Naive thymus-derived CD4-positive, alpha-beta T cell (primary cell): ENCODE data around the gene TMEM101. TPM values are rescaled to one million over a fixed set of nuclear protein-coding genes. Genes with fewer than 3 reads are reported as not detected.

Experiments used
- ATAC-seq: fragments of 150-1000 bp; cut with Tn5 transposase; 2 replicates; pipeline ENCODE4 v1.10.0; 2021; ENCODE audit warnings: mild to moderate bottlenecking, moderate library complexity
- CTCF ChIA-PET: fragments of 350-600 bp; sonication (Branson Sonifier 250); formaldehyde crosslinking; loops from one replicate; lab custom pipeline; 2021; ENCODE audit warnings: antibody characterized with exemption; lab: Charles Lee
- POLR2A ChIA-PET: fragments of 350-600 bp; sonication (Branson Sonifier 250); formaldehyde crosslinking; loops from one replicate; lab custom pipeline; 2021; ENCODE audit warnings: antibody characterized with exemption, inconsistent platforms; lab: Charles Lee
- DNase-seq, 9 donors: peaks; one replicate each; pipeline versions ENCODE4 v3.0.0 to v3.0.0-alpha.2; 2020 to 2022; ENCODE audit warnings: mixed read lengths in 1 of 9
- H3K27ac ChIP-seq: one replicate; pipeline ENCODE4 v1.7.0; 2013; ENCODE audit warnings: mild to moderate bottlenecking, low read depth, low read length, moderate library complexity
- H3K27me3 ChIP-seq, 2 donors: one replicate each; pipeline ENCODE4 v1.7.0; 2013; ENCODE audit warnings: low read length in 2 of 2, mild to moderate bottlenecking in 2 of 2, moderate library complexity in 2 of 2; ENCODE audit not compliant: control insufficient read depth in 2 of 2, insufficient read depth in 2 of 2
- H3K36me3 ChIP-seq, 3 experiments: 1 replicate in 2 of 3; 2 replicates in 1 of 3; pipeline ENCODE4 v1.7.0; 2013; ENCODE audit warnings: low read length in 3 of 3, mild to moderate bottlenecking in 3 of 3, moderate library complexity in 1 of 3; ENCODE audit not compliant: insufficient read depth in 3 of 3, control insufficient read depth in 2 of 3
- H3K4me1 ChIP-seq, 2 donors: one replicate each; pipeline ENCODE4 v1.7.0; 2013; ENCODE audit warnings: low read length in 2 of 2, mild to moderate bottlenecking in 2 of 2, moderate library complexity in 1 of 2; ENCODE audit not compliant: control insufficient read depth in 2 of 2, insufficient read depth in 2 of 2
- H3K4me3 ChIP-seq: 2 replicates; pipeline ENCODE4 v1.7.0; 2013; ENCODE audit warnings: mild to moderate bottlenecking, low read length
- H3K9me3 ChIP-seq, 3 experiments: 1 replicate in 2 of 3; 2 replicates in 1 of 3; pipeline ENCODE4 v1.7.0; 2013; ENCODE audit warnings: low read length in 3 of 3; ENCODE audit not compliant: control insufficient read depth in 2 of 3
- H3K27ac Mint-ChIP-seq, 9 donors: one replicate each; pipeline ENCODE4 v1.8.0; 2020 to 2022; ENCODE audit warnings: mixed read lengths in 9 of 9, mild to moderate bottlenecking in 8 of 9, moderate library complexity in 5 of 9, inconsistent platforms in 2 of 9
- H3K27me3 Mint-ChIP-seq, 5 donors: one replicate each; pipeline ENCODE4 v1.8.0; 2021 to 2022; ENCODE audit warnings: mixed read lengths in 5 of 5, mild to moderate bottlenecking in 1 of 5
- H3K36me3 Mint-ChIP-seq, 5 donors: one replicate each; pipeline ENCODE4 v1.8.0; 2020 to 2022; ENCODE audit warnings: mixed read lengths in 5 of 5, mild to moderate bottlenecking in 3 of 5, inconsistent platforms in 1 of 5
- H3K4me1 Mint-ChIP-seq, 7 donors: one replicate each; pipeline ENCODE4 v1.8.0; 2020 to 2022; ENCODE audit warnings: mixed read lengths in 7 of 7, mild to moderate bottlenecking in 3 of 7, inconsistent platforms in 1 of 7
- H3K4me3 Mint-ChIP-seq, 10 donors: one replicate each; pipeline ENCODE4 v1.8.0; 2020 to 2022; ENCODE audit warnings: mild to moderate bottlenecking in 10 of 10, mixed read lengths in 10 of 10, moderate library complexity in 6 of 10, inconsistent platforms in 2 of 10
- H3K9me3 Mint-ChIP-seq, 11 donors: one replicate each; pipeline ENCODE4 v1.8.0; 2020 to 2022; ENCODE audit warnings: mixed read lengths in 11 of 11, mild to moderate bottlenecking in 4 of 11, inconsistent platforms in 1 of 11, moderate library complexity in 1 of 11
- intact Hi-C, 2 donors: fragments of 100-400 bp; cut with micrococcal nuclease; formaldehyde crosslinking; loops; one replicate each; pipeline ENCODE4 v1.15.1; 2023
- polyA plus RNA-seq, 2 donors: library from polyadenylated mRNA; unstranded; fragments of 300-500 nt; fragmentation: Illumina TruSeq; gene quantifications; one replicate each; pipeline ENCODE4 v1.2.3, GENCODE V29; 2021
- total RNA-seq, 6 experiments: library from RNA in 5 of 6; stranded (reverse) in 5 of 6; gene quantifications; 1 replicate in 5 of 6; 2 replicates in 1 of 6; pipeline ENCODE4 v1.2.3 and lab custom pipeline; 2021 to 2026

TMEM101 gene
- total and polyA plus RNA-seq, 7 experiments from 2014 or later, result 12.1 to 36.0 (median 31.8) TPM

DNA sequence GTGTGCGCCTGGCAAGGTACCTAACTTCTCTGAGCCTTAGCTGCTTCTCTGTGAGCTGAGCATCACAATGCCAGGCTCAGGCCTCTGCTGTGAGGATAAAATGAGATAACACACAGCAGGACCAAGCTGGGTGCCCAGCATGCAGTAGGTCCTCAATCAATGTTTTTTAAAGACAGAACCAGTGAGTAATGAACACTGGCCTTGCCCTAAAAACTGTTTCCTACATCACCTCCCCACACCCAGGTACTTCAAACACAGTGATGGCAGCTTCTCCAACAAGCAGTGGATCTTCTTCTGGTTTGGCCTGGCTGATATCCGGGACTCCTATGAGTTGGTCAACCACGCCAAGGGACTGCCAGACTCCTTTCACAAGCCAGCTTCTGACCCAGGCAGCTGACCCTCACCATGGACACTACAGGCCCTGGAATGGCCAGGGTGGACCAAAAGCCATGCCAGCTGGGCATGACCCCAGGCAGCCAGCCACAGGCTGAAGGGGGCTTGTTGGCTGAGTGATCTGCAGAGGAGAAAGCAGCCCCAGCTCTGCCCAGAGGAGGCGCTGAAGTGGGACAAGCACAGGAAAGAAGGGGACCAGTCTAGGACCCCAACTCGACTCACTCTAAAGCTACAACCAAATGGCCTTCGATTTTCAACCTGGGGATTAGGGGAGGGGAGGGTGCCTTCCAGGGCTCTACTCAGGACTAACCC is 6.4 kb downstream of the TMEM101 start:
- peaks cover 19 to 26% of the 10 kb centered on the region in 2 donors for H3K4me1 ChIP-seq
- Mint-ChIP-seq H3K4me1 (peaks cover 16 to 34% (median 26%) of the 10 kb centered on the region in 7 donors), H3K27me3 (peaks cover 0 to 28% (median 4%) of the 10 kb centered on the region in 5 donors), H3K36me3 (peaks cover 4 to 12% (median 9%) of the 10 kb centered on the region in 5 donors), H3K27ac (peak overlapping the region in 8 of 9 donors; percentile 34 to 78 (median 63)), H3K4me3 (peak overlapping the region; percentile 86 to 94 (median 90)), H3K9me3 (peaks cover 0 to 4% (median 0%) of the 10 kb centered on the region in 11 donors)
- ATAC-seq (no peak), DNase-seq (no peak)
- peak overlapping the region; percentile 60 for H3K27ac ChIP-seq
- H3K27me3 ChIP-seq, result no peaks in the 10 kb centered on the region
- peak overlapping the region; percentile 89 for H3K4me3 ChIP-seq
- ChIA-PET POLR2A (no interaction called here), CTCF (interaction anchor here (0.6 to 1.3 kb wide), 4 partner anchors 15 to 115 kb away, joined by 3 to 6 read pairs (median 4); partner anchors contain the start of gene HDAC5)
- no peaks in the 10 kb centered on the region for H3K9me3 ChIP-seq
- peaks cover 0 to 12% (median 0%) of the 10 kb centered on the region in 3 experiments for H3K36me3 ChIP-seq
- intact Hi-C loops, result loop anchor here in 1 of 2 donors (5.0 kb wide), 2 partner anchors 34 to 1186 kb away; partner anchors contain the start of gene BECN1

DNA sequence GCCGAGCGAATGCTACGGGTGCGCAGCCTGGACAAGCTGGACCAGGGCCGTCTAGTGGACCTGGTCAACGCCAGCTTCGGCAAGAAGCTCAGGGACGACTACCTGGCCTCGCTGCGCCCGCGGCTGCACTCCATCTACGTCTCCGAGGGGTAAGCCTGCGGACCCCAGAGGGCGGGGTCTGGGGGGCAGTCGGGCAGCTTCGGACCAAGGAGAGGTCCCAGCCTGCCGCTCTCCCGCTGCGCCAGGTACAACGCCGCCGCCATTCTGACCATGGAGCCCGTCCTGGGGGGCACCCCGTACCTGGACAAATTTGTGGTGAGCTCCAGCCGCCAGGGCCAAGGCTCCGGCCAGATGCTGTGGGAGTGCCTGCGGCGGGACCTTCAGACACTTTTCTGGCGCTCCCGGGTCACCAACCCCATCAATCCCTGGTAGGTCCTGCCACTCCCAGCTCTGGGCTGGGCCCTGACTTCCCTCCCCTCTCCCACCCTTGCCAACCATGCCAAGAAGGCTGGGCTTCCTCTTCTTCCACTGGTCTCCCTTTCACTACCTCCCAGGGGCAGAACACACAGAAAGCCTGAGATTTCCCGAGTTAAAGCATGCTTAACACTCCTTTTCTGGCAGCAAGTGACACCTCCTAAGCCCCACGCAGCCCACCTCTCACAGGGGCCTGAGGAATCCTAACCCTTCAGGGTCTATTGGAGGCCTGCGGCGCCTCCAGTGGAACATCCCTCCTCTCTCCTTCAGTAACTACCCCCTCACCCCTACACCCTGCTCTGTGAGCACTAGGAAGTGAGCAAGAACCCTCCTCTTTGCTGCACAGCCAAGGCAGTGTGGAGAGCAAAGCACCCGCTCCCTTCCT is 7.2 kb downstream of the TMEM101 start:
- no peaks in the 10 kb centered on the region for H3K9me3 ChIP-seq
- H3K27me3 Mint-ChIP-seq, result peaks cover 0 to 30% (median 4%) of the 10 kb centered on the region in 5 donors
- no peaks in the 10 kb centered on the region for H3K27me3 ChIP-seq
- intact Hi-C loops, result loop anchor here (1.0 to 5.0 kb wide), 9 partner anchors 35 to 1185 kb away; partner anchors contain the start of genes G6PC3 (in 2 of the 2), HDAC5 (in 2 of the 2), BECN1 (in 1 of the 2) and ETV4 (in 1 of the 2)
- CTCF ChIA-PET, result interaction anchor here (0.6 to 1.3 kb wide), 3 partner anchors 14 to 116 kb away, joined by 4 to 5 read pairs (median 4); partner anchors contain the start of gene HDAC5
- peak overlapping the region; percentile 89 for H3K4me3 ChIP-seq
- H3K36me3 ChIP-seq, result peaks cover 0 to 12% (median 0%) of the 10 kb centered on the region in 3 experiments
- H3K27ac ChIP-seq, result peak overlapping the region; percentile 60
- peaks cover 4 to 12% (median 9%) of the 10 kb centered on the region in 5 donors for H3K36me3 Mint-ChIP-seq
- DNase-seq, result no peak
- peak overlapping the region; percentile 86 to 94 (median 90) for H3K4me3 Mint-ChIP-seq
- H3K4me1 Mint-ChIP-seq, result peaks cover 16 to 30% (median 25%) of the 10 kb centered on the region in 7 donors
- H3K9me3 Mint-ChIP-seq, result peaks cover 0 to 4% (median 0%) of the 10 kb centered on the region in 11 donors
- H3K27ac Mint-ChIP-seq, result peak overlapping the region; percentile 40 to 85 (median 72)
- POLR2A ChIA-PET, result interaction anchor here (0.6 to 1.0 kb wide), 2 partner anchors 100 to 121 kb away, joined by 3 to 5 read pairs; partner anchors contain the start of gene MPP2
- H3K4me1 ChIP-seq, result peaks cover 19 to 26% of the 10 kb centered on the region in 2 donors
- ATAC-seq, result no peak

DNA sequence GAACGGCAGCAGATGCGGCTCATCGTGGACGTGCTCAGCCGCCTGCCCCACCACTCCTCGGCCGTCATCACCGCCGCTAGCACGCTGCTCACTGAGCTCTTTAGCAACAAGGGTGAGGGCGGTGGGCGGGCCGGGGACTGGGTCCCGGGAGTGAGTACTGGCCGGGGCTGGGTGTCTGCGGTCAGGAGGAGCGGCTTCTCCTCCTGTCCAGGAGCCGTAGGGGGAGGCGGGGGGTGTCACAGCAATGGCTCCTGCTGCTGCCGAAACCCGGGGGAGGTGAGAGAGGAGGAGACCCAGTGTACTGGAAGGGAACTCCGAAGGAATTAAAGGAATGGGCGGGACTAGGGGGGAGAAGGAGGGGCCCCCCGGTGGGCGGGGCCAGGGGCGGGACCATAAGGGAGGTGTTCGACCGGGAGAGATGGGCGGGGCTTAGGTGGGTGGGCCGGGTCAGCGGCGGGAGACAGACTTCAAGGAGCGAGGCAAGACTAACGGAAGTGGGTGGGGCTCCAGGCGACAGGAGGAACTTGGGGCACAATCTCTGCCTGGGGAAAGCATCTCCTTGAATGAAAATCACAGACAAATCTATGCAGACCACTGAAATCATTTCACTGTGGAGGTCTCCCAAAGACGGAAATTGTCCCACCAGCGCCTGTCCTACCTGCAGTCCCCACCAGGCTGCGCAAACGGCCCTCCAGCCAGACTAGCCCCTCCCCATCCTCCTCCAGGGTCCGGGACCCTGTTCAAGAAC is 8.0 kb downstream of the TMEM101 start:
- Histone ChIP-seq H3K9me3 (no peaks in the 10 kb centered on the region), H3K27ac (peak overlapping the region; percentile 60), H3K4me1 (peaks cover 19 to 26% of the 10 kb centered on the region in 2 donors), H3K4me3 (peak overlapping the region; percentile 89), H3K36me3 (peaks cover 0 to 4% (median 0%) of the 10 kb centered on the region in 3 experiments), H3K27me3 (no peaks in the 10 kb centered on the region)
- CTCF ChIA-PET, result interaction anchor here (1.2 kb wide), 1 partner anchor 98 kb away, joined by 4 read pairs; no protein-coding TSS in a partner anchor
- DNase-seq, result peak; percentile 77 to 95 (median 86)
- peaks cover 0 to 30% (median 4%) of the 10 kb centered on the region in 5 donors for H3K27me3 Mint-ChIP-seq
- intact Hi-C loops, result loop anchor here (1.0 to 5.0 kb wide), 11 partner anchors 8 to 1184 kb away; partner anchors contain the start of genes G6PC3 (in 2 of the 2), HDAC5 (in 2 of the 2), TMEM101 (in 2 of the 2) and BECN1 (in 1 of the 2)
- peak overlapping the region; percentile 44 to 88 (median 68) for H3K27ac Mint-ChIP-seq
- peaks cover 16 to 30% (median 25%) of the 10 kb centered on the region in 7 donors for H3K4me1 Mint-ChIP-seq
- peaks cover 4 to 12% (median 8%) of the 10 kb centered on the region in 5 donors for H3K36me3 Mint-ChIP-seq
- H3K4me3 Mint-ChIP-seq, result peak overlapping the region; percentile 86 to 94 (median 90)
- ATAC-seq, result peak; percentile 96
- H3K9me3 Mint-ChIP-seq, result peaks cover 0 to 4% (median 0%) of the 10 kb centered on the region in 11 donors
- POLR2A ChIA-PET, result interaction anchor here (0.6 to 1.0 kb wide), 2 partner anchors 100 to 122 kb away, joined by 3 to 5 read pairs; partner anchors contain the start of gene MPP2

DNA sequence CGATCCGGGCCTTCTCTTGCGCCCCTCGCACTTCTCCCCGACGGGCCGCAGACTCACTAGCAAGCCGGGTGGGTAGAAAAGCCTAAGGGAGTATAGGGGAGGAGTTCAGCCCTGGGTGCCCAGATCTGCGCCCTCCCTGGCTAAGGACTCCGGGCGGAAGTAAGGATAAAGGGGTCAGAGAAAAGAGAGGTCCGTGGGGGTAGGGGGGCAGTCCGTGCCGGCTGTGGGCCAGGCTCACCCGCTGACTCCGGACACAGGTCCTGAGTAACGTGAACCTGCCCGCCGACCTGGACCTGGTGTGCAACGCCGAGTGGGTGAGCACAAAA is 8.5 kb downstream of the TMEM101 start:
- Histone ChIP-seq H3K36me3 (no peaks in the 10 kb centered on the region), H3K27ac (peak overlapping the region; percentile 35), H3K4me1 (peaks cover 19 to 26% of the 10 kb centered on the region in 2 donors), H3K27me3 (no peaks in the 10 kb centered on the region), H3K4me3 (peak overlapping the region; percentile 89), H3K9me3 (no peaks in the 10 kb centered on the region)
- ChIA-PET POLR2A (no interaction called here), CTCF (no interaction called here)
- peak overlapping the region; percentile 86 to 94 (median 90) for H3K4me3 Mint-ChIP-seq
- H3K4me1 Mint-ChIP-seq, result peaks cover 16 to 30% (median 22%) of the 10 kb centered on the region in 7 donors
- H3K9me3 Mint-ChIP-seq, result no peaks in the 10 kb centered on the region
- peaks cover 0 to 34% (median 4%) of the 10 kb centered on the region in 5 donors for H3K27me3 Mint-ChIP-seq
- peak in 3 of 9 donors; percentile 31 to 33 (median 32) for DNase-seq
- intact Hi-C loops, result loop anchor here (1.0 to 5.0 kb wide), 8 partner anchors 8 to 1184 kb away; partner anchors contain the start of genes G6PC3 (in 2 of the 2), TMEM101 (in 2 of the 2), BECN1 (in 1 of the 2) and ETV4 (in 1 of the 2)
- ATAC-seq, result no peak
- peaks cover under 1 to 7% (median 4%) of the 10 kb centered on the region in 5 donors for H3K36me3 Mint-ChIP-seq
- H3K27ac Mint-ChIP-seq, result peak overlapping the region in 7 of 9 donors; percentile 2 to 80 (median 65)

DNA sequence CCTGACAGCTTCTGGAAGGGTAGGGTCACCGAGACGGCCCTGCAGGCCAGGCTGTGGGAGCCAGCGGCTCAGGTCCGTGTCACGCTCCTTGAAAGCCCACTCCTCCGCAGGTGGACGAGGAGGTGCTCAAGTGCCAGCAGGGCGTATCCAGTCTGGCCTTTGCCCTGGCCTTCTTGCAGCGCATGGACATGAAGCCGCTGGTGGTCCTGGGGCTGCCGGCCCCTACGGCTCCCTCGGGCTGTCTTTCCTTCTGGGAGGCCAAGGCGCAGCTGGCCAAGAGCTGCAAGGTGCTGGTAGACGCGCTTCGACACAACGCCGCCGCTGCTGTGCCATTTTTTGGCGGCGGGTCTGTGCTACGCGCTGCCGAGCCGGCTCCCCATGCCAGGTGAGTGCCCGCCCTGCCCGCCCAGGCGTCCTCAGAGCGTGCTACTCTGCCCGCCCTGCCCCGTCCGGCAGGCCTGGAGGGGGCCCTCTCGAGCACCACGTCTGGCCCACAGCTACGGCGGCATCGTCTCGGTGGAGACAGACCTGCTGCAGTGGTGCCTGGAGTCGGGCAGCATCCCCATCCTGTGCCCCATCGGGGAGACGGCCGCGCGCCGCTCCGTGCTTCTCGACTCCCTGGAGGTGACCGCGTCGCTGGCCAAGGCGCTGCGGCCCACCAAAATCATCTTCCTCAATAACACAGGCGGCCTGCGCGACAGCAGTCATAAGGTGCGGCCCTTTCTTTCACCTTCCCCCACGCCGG is 9.1 kb downstream of the TMEM101 start:
- H3K27ac Mint-ChIP-seq, result peak overlapping the region in 6 of 9 donors; percentile 28 to 80 (median 66)
- peaks cover 16 to 30% (median 22%) of the 10 kb centered on the region in 7 donors for H3K4me1 Mint-ChIP-seq
- Histone ChIP-seq H3K27ac (peak overlapping the region; percentile 35), H3K4me3 (peak overlapping the region; percentile 89), H3K27me3 (no peaks in the 10 kb centered on the region), H3K36me3 (no peaks in the 10 kb centered on the region), H3K4me1 (peaks cover 19 to 26% of the 10 kb centered on the region in 2 donors), H3K9me3 (no peaks in the 10 kb centered on the region)
- intact Hi-C loops, result loop anchor here (1.0 to 5.0 kb wide), 8 partner anchors 9 to 1183 kb away; partner anchors contain the start of genes G6PC3 (in 2 of the 2), TMEM101 (in 2 of the 2), BECN1 (in 1 of the 2) and ETV4 (in 1 of the 2)
- POLR2A ChIA-PET, result no interaction called here
- peaks cover 0 to 1% (median 0%) of the 10 kb centered on the region in 11 donors for H3K9me3 Mint-ChIP-seq
- peaks cover 0 to 4% (median 4%) of the 10 kb centered on the region in 5 donors for H3K36me3 Mint-ChIP-seq
- peaks cover 0 to 34% (median 4%) of the 10 kb centered on the region in 5 donors for H3K27me3 Mint-ChIP-seq
- peak overlapping the region; percentile 86 to 94 (median 90) for H3K4me3 Mint-ChIP-seq
- DNase-seq (peak in 8 of 9 donors; percentile 20 to 39 (median 31)), ATAC-seq (peak; percentile 10)
- CTCF ChIA-PET, result no interaction called here
